Type B pancreatic cell (in vitro differentiated cells): ENCODE measurements around the gene DUSP28. TPM values are rescaled to one million over a fixed set of nuclear protein-coding genes. Genes with fewer than 3 reads are reported as not detected.

Experiments
- DNase-seq: peaks from one replicate; pipeline ENCODE4 v3.0.0; 2021; ENCODE audit warnings: mixed read lengths; ENCODE audit not compliant: unreplicated experiment; ENCODE audit errors: extremely low spot score
- H3K27ac Mint-ChIP-seq: 2 replicates; pipeline ENCODE4 v1.8.0; 2021; ENCODE audit warnings: mild to moderate bottlenecking, mixed read lengths
- H3K27me3 Mint-ChIP-seq: 2 replicates; pipeline ENCODE4 v1.8.0; 2021; ENCODE audit warnings: mixed read lengths
- H3K36me3 Mint-ChIP-seq: 2 replicates; pipeline ENCODE4 v1.8.0; 2021; ENCODE audit warnings: mixed read lengths
- H3K4me1 Mint-ChIP-seq: one replicate; pipeline ENCODE4 v1.8.0; 2021; ENCODE audit warnings: mixed read lengths; ENCODE audit not compliant: unreplicated experiment
- H3K4me3 Mint-ChIP-seq: 2 replicates; pipeline ENCODE4 v1.8.0; 2021; ENCODE audit warnings: mild to moderate bottlenecking, mixed read lengths
- H3K9me3 Mint-ChIP-seq: 2 replicates; pipeline ENCODE4 v1.8.0; 2021; ENCODE audit warnings: mixed read lengths
- total RNA-seq: library from RNA; stranded (reverse); gene quantifications from 2 replicates; pipeline ENCODE4 v1.2.1, GENCODE V29; 2021; ENCODE audit warnings: low replicate concordance
- TF ChIP-seq, protein P1 (sequence below): fragments of 200-600 bp; sonication (generic); conservative IDR thresholded peaks from 2 replicates; pipeline ENCODE4 v1.5.0; 2021; ENCODE audit warnings: antibody characterized with exemption, mild to moderate bottlenecking

Gene DUSP28
- total RNA-seq, 1 donor from 2014 or later, result 4.3 TPM

DNA sequence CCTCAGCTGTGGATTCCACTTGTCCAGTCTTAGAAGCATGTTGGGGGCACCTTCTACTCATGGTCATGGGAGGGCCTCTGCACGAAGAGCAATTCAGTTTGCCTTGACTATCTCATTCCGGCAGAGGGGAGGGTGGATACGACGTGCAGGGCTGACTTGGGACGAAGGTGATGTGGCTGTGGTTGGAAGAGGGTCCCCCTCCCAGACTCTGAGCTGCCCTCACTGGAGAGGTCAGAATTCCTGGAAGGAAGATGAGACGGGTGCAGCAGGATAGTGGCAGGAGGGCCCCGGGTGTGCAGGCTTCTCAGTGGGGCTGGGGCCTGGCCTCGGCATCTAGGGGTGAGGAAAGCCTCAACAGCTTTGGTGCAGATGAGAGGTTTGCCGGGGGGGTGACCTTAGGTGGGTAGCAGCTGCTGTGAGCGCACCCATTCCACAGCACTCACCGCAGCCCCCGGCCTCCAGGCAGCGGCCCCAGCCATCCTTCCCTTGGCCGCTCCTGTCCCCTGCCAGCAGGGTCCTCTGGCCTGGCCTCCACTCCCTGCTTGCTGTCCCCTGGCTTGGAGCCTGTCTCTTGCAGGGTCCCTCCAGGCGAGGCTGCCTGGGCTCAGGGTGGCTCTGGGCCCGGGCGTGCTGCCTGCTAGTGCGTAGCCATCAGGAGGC lies 11.3 kb downstream of the DUSP28 start:
- Mint-ChIP-seq H3K9me3 (no peaks in the 10 kb centered on the region), H3K4me3 (no peak overlapping the region), H3K27me3 (peaks cover 7% of the 10 kb centered on the region), H3K27ac (no peak overlapping the region), H3K4me1 (peaks cover 7% of the 10 kb centered on the region), H3K36me3 (no peaks in the 10 kb centered on the region)
- TF ChIP-seq, protein P1, sequence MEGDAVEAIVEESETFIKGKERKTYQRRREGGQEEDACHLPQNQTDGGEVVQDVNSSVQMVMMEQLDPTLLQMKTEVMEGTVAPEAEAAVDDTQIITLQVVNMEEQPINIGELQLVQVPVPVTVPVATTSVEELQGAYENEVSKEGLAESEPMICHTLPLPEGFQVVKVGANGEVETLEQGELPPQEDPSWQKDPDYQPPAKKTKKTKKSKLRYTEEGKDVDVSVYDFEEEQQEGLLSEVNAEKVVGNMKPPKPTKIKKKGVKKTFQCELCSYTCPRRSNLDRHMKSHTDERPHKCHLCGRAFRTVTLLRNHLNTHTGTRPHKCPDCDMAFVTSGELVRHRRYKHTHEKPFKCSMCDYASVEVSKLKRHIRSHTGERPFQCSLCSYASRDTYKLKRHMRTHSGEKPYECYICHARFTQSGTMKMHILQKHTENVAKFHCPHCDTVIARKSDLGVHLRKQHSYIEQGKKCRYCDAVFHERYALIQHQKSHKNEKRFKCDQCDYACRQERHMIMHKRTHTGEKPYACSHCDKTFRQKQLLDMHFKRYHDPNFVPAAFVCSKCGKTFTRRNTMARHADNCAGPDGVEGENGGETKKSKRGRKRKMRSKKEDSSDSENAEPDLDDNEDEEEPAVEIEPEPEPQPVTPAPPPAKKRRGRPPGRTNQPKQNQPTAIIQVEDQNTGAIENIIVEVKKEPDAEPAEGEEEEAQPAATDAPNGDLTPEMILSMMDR, result no peak
- DNase-seq, result no peak

DNA sequence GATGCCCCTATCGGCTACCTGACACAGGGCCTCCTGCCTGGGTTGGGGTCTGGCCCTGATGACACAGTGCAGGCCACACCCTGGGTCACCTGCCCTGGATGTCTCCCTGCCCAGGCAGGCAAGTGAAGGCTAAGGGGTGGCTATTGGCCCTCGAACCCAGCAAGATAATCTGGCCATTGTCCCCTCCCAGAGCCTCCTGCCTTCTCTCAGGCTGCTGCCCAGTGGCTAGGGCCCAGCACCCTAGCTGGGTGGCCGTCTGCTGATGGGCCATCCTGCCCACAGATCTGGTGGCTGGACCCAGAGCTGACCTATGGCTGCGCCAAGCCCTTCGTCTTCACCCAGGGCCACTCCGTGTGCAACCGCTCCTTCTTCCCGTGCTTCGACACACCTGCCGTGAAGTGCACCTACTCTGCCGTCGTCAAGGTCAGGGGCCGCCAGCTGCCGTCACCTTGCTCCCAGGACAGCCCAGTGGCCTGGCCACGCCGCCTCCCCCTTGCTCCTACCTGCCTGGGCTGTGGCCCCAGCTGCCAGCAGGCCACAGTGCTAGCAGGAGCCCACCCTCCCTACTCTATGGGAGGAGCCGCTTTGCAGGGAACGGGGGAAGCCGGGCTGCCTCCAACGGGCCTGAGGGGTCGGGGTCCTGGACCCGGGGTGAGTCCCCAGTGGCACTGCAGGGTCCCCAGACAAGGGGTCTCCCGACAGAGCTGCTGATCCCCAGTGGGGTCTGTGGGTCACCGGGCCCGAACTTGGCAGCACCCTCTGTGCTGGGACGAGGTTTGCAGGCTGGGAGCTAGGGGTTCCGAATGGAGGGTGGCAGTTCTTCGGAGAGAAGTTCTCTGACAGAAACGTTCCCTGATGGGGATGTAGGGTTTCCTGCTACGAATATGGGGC lies 12.2 kb downstream of the DUSP28 start:
- DNase-seq, result no peak
- peaks cover 3% of the 10 kb centered on the region for H3K27me3 Mint-ChIP-seq
- no peaks in the 10 kb centered on the region for H3K9me3 Mint-ChIP-seq
- H3K4me3 Mint-ChIP-seq, result no peak overlapping the region
- H3K36me3 Mint-ChIP-seq, result no peaks in the 10 kb centered on the region
- H3K4me1 Mint-ChIP-seq, result peaks cover 7% of the 10 kb centered on the region
- TF ChIP-seq, protein P1, result no peak
- H3K27ac Mint-ChIP-seq, result no peak overlapping the region

DNA sequence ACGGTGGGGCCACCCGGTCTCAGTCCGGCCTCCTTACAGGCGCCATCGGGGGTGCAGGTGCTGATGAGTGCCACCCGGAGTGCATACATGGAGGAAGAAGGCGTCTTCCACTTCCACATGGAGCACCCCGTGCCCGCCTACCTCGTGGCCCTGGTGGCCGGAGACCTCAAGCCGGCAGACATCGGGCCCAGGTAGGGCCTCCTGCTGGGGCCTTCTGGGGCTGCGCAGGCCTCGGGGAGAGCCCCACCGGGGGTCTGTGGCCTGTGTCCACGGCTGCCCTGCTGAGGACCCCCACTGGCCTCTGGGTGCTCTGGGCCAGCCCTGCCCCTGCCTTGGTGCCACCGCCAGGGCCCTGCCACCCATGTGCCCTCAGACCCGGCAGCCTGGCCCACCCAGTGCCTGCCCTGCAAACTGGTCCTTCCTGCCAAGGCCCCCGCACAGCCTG lies 12.9 kb downstream of the DUSP28 start:
- Mint-ChIP-seq H3K36me3 (no peaks in the 10 kb centered on the region), H3K27ac (no peak overlapping the region), H3K4me3 (no peak overlapping the region), H3K27me3 (no peaks in the 10 kb centered on the region), H3K9me3 (no peaks in the 10 kb centered on the region), H3K4me1 (peaks cover 3% of the 10 kb centered on the region)
- DNase-seq, result no peak
- TF ChIP-seq, protein P1, result no peak

DNA sequence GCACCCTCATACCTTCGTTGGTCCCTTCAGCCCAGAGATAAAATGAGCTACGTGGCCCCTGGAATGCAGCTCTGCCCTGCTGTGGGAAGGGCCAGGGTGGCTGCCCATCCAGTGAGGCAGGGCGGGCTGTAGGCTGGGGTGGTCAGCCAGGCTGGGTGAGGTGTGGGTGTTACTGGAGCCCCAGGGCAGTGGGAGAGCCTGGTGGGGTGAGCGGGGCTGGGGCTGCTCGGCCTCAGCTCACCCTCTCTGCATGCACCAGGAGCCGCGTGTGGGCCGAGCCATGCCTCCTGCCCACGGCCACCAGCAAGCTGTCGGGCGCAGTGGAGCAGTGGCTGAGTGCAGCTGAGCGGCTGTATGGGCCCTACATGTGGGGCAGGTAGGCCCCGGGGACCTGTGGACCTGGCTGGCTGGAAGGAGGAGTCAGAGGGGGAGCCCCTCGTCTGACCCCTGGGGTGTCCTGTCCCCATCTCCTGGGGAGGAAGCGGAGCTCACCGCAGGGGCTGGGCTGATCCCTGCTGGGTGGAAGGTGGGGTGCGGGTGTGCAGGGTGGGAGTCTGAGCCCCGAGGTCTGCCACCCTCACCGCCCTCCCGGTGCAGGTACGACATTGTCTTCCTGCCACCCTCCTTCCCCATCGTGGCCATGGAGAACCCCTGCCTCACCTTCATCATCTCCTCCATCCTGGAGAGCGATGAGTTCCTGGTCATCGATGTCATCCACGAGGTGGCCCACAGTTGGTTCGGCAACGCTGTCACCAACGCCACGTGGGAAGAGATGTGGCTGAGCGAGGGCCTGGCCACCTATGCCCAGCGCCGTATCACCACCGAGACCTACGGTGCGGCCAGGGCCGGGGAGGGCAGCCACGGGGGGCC lies 13.6 kb downstream of the DUSP28 start:
- H3K27ac Mint-ChIP-seq, result no peak overlapping the region
- no peak overlapping the region for H3K4me3 Mint-ChIP-seq
- TF ChIP-seq, protein P1, result no peak
- peaks cover 3% of the 10 kb centered on the region for H3K4me1 Mint-ChIP-seq
- no peaks in the 10 kb centered on the region for H3K36me3 Mint-ChIP-seq
- H3K9me3 Mint-ChIP-seq, result no peaks in the 10 kb centered on the region
- no peaks in the 10 kb centered on the region for H3K27me3 Mint-ChIP-seq
- no peak for DNase-seq

DNA sequence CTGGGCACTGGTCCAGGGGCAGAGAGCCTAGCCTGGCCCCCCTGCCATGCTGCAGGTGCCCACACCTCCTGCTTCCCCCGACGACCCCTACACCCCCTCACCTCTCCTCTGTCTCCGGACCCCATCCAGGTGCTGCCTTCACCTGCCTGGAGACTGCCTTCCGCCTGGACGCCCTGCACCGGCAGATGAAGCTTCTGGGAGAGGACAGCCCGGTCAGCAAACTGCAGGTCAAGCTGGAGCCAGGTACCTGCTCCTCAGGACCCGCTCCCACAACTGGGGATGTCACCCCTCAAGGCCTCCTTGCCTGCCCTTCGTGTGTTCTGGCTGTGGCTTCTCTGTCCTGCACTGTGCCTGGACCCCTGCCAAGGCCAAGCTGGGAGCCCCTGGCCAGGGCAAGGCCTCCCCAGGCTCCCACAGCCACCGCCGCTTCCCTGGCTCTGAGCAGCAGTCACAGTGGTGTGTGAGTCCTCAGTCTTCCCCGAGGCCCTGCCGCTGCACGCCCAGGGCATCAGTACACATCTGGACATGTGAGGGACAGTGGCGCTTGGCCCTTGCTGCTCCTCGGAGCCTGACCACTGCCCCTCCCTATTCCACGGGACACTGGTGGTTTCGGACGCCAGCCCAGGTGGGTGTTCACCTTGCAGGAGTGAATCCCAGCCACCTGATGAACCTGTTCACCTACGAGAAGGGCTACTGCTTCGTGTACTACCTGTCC lies 14.4 kb downstream of the DUSP28 start:
- TF ChIP-seq, protein P1, result no peak
- H3K9me3 Mint-ChIP-seq, result no peaks in the 10 kb centered on the region
- no peak overlapping the region for H3K27ac Mint-ChIP-seq
- H3K4me1 Mint-ChIP-seq, result peaks cover 3% of the 10 kb centered on the region
- H3K36me3 Mint-ChIP-seq, result no peaks in the 10 kb centered on the region
- no peak overlapping the region for H3K4me3 Mint-ChIP-seq
- H3K27me3 Mint-ChIP-seq, result no peaks in the 10 kb centered on the region
- no peak for DNase-seq
